ENCODE measurements around the gene CUBN.
"Not testable (repeated sequence)": the region's sequence is repeated elsewhere in the genome, so short reads cannot be mapped to it uniquely, and the experiment has no call there.

Gene CUBN

DNA sequence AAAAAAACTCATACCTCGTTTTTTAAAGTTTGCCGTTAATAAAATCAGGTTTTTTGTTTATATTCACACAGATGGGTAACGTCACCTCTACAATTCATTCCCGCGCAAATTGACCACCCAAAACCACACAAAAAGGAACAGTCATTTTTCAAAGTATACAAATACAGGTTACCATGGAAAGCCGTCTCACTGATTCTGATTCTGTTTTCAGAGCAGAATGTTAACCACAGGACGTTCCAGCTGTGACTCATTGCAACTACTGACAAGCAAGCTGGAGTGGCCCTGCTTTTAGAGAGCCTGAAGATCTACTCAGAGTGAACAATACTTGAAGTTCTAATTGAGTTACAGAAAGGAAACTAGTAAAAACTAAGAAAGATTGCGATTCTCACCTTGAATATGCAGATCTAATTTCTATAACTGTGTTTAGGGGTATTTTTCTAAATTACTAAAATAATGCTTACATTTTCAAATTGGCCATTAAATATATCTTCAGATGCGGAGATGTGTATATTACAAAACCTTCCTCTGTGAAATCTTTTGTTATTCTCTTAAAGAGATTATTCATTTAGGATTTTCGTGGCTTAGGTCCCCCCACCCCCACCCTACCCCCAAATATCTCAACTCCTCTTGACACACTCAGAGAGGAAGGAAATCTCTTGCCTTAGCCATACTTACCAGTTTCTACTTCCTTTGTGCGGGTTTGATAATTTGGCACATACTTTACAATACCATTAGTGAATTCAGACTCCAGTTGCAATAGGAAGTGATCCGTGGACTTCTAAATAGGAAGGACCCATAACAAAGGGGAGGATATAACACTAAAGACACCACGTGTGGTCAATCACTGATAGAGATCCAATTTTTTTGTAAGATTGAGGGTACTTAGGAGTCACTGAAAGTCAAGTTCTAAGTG, 106.0 kb downstream of the CUBN start:
- no peaks in the 10 kb centered on the region for H3K9me3 ChIP-seq (ENCODE audit: low read depth, low read length)
- TF ChIP-seq POLR2AphosphoS5 (IDR thresholded peaks at IDR 0.05; ENCODE audit: borderline replicate concordance, low read depth, low read length) (no peak), FOXP2 (optimal IDR thresholded peaks at IDR 0.05; ENCODE audit: control extremely low read depth, extremely low read length, insufficient read depth) (no peak), EZH2 (IDR thresholded peaks at IDR 0.05) (no peak)
- H3K36me3 ChIP-seq (ENCODE audit: insufficient read depth, low read length), result no peaks in the 10 kb centered on the region
- H3K27ac ChIP-seq, result peak overlapping the region; percentile 54; the same call in 1 of the 2 replicates
- peak overlapping the region; percentile 45; the same call in 1 of the 2 replicates for H3K4me3 ChIP-seq
- no peak for DNase-seq (ENCODE audit: low read depth, low spot score)
- H3K9ac ChIP-seq (ENCODE audit: insufficient read length), result no peak overlapping the region

DNA sequence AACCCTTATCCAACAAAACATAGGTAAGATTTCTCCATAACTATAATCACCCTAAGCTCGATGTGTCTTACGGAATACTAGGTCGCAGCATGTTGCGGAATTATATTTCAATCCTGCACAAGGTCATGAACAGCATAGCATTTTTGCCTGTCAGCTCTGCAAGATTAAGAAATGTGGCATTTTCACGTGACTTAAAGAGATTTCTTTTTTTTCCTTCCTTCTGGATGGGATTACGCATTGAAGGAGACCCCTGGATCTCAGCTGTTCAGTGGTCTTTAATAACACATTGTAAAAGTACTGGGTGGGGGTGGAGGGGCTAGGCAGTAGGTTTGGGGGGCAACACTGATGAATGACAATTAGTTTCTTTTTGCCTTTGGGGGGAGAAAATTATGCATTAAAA, 106.7 kb downstream of the CUBN start:
- Histone ChIP-seq H3K9ac (ENCODE audit: insufficient read length) (no peak overlapping the region), H3K27ac (no peak overlapping the region), H3K36me3 (ENCODE audit: insufficient read depth, low read length) (no peaks in the 10 kb centered on the region), H3K4me3 (no peak overlapping the region), H3K9me3 (ENCODE audit: low read depth, low read length) (no peaks in the 10 kb centered on the region)
- DNase-seq (ENCODE audit: low read depth, low spot score), result no peak
- TF ChIP-seq POLR2AphosphoS5 (IDR thresholded peaks at IDR 0.05; ENCODE audit: borderline replicate concordance, low read depth, low read length), result no peak; the same call in 1 of the 2 replicates
- no peak for TF ChIP-seq EZH2 (IDR thresholded peaks at IDR 0.05)
- no peak for TF ChIP-seq FOXP2 (optimal IDR thresholded peaks at IDR 0.05; ENCODE audit: control extremely low read depth, extremely low read length, insufficient read depth)

DNA sequence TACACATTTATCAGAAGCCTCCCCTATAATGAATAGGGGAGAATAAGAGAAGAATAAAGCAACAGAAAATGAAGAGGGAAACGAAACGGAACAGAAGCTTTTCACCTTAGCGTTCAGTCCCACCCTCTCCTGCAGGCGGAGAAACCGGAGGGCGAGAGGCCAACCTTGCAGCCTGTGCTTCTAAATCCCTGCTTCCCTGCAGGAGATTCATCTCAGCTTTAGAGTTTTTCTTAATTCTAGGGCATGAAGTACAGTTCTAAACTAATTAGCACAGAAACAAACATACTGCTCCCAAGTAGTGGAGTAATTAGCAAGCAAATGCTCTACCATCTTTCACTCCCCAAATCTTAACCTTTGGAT, 107.2 kb downstream of the CUBN start:
- H3K4me3 ChIP-seq, result no peak overlapping the region
- H3K9ac ChIP-seq (ENCODE audit: insufficient read length), result no peak overlapping the region
- H3K9me3 ChIP-seq (ENCODE audit: low read depth, low read length), result no peaks in the 10 kb centered on the region
- no peak for TF ChIP-seq EZH2 (IDR thresholded peaks at IDR 0.05)
- no peak for TF ChIP-seq FOXP2 (optimal IDR thresholded peaks at IDR 0.05; ENCODE audit: control extremely low read depth, extremely low read length, insufficient read depth)
- TF ChIP-seq POLR2AphosphoS5 (IDR thresholded peaks at IDR 0.05; ENCODE audit: borderline replicate concordance, low read depth, low read length), result no peak
- no peak for DNase-seq (ENCODE audit: low read depth, low spot score)
- H3K27ac ChIP-seq, result no peak overlapping the region; the same call in 1 of the 2 replicates
- H3K36me3 ChIP-seq (ENCODE audit: insufficient read depth, low read length), result no peaks in the 10 kb centered on the region

DNA sequence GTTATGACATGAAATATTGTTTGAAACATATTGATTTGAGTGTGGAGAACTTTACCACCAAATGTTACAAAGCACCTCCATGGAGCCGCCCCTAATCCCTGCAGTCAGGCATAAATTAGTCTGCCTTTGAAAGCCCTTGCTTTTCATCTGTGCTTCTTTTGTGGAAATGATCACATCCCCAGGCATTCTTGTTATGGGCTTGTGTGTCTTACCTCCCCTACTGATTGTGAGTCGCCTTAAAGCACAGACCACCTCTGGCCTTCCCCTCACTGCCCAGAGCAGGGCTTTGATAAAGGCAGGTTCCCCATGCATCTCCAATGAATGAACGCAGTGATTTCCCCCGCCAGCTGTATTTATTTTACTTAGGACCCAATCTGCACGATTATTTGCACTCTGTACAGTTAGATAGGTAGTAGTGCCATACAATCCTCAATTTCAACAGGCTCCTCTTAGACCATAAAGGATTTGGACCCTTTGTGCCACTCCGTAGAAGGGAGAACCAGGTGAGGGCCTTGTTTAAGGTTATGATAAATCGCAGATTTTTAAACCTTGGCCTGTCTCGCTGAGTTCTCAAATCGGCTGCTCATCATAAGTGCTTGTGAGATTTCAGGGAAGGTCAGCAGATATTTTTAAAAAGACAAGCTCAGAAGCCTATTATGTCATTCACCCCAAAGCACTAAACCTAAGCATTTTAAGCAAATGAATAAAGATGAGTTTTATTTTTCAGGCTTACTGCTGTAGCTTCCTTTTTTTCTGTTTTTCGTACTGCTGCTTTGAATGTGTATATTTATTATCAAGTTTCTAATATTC, 107.8 kb downstream of the CUBN start:
- H3K4me3 ChIP-seq, result no peak overlapping the region
- H3K27ac ChIP-seq, result peak overlapping the region; percentile 25; the same call in 1 of the 2 replicates
- H3K9me3 ChIP-seq (ENCODE audit: low read depth, low read length), result no peaks in the 10 kb centered on the region
- H3K36me3 ChIP-seq (ENCODE audit: insufficient read depth, low read length), result no peaks in the 10 kb centered on the region
- DNase-seq (ENCODE audit: low read depth, low spot score), result no peak
- no peak overlapping the region for H3K9ac ChIP-seq (ENCODE audit: insufficient read length)
- TF ChIP-seq POLR2AphosphoS5 (IDR thresholded peaks at IDR 0.05; ENCODE audit: borderline replicate concordance, low read depth, low read length), result no peak

DNA sequence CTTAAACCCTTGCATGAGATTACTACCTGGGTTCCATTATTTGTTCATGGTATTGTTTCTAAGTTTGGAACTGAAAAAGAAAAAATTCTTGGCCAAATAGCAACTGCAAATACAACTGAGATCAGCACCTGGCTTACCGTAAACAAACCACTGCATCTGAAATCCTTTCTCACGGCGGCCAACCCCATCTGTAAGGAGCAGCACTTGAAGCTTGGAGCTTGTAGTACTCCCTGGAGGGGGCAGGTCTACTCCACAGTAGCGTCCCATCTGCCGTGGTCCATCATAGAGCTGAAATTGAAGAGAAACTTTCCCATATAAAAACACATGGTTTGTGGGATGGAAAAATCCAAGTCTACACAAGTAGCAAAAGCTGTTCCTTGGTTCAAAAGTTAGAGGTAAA, 109.9 kb downstream of the CUBN start:
- Histone ChIP-seq H3K9ac (ENCODE audit: insufficient read length) (no peak overlapping the region), H3K9me3 (ENCODE audit: low read depth, low read length) (no peaks in the 10 kb centered on the region), H3K36me3 (ENCODE audit: insufficient read depth, low read length) (no peaks in the 10 kb centered on the region), H3K27ac (no peak overlapping the region), H3K4me3 (no peak overlapping the region)
- TF ChIP-seq EZH2 (IDR thresholded peaks at IDR 0.05) (no peak), POLR2AphosphoS5 (IDR thresholded peaks at IDR 0.05; ENCODE audit: borderline replicate concordance, low read depth, low read length) (no peak), FOXP2 (optimal IDR thresholded peaks at IDR 0.05; ENCODE audit: control extremely low read depth, extremely low read length, insufficient read depth) (no peak)
- no peak for DNase-seq (ENCODE audit: low read depth, low spot score)

DNA sequence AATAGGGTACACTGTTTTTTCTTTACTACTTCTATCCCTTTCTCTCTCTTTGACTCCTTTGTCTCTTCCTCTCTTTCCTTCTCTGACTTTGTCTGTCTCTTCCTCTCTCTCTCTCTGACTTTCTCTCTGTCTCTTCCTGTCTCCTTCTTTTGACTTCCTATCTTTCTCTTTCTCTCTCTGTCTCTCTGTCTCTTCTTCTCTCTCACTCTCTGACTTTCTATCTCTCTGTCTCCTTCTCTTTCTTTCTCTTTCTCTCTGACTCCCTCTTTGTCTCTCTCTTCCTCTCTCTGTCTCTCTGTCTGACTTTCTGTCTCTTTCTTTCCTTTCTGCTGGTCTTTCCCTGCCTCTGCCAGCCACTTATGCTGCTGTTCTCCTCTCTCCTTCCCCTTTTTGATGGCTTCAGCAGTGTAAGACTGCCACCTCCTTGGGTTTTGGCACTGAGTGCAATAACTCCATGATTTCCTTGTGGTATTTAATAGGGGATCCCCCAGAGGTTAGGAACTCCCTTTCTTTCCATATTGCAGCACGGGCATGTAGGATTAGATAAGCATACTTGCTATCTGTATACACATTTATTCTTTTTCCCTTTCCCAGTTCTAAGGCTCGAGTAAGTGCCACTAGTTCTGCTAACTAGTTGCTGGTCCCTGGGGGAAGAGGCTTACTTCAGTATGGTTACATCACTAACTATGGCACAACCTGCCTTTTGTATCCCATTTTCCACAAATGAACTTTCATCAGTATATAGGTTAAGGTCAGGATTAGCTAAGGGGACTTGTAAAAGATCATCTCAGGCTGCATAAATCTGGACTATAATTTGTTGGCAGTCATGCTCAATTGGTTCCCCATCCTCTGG, 116.3 kb downstream of the CUBN start:
- not testable (repeated sequence) for DNase-seq (ENCODE audit: low read depth, low spot score); H3K27ac ChIP-seq; H3K9ac ChIP-seq (ENCODE audit: insufficient read length); H3K9me3 ChIP-seq (ENCODE audit: low read depth, low read length); H3K36me3 ChIP-seq (ENCODE audit: insufficient read depth, low read length); H3K4me3 ChIP-seq

DNA sequence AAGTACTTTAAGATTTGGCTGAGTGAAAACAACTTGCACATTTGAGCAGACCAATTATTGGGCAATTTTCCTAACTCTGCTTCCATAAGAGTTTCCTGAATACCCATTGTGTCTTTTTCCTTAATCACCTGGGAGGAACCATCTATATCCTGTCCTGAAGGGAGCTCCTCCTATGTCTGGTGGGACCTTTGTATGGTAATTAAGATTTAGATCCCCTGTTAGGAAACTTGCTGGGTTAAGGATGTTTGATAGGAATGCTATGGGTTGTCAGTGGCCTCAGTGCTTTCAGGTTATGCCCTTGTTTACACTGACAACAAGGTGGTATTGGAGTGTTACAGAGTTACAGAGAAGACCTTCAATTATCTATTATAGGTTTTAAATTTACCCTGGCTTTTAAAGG, 116.9 kb downstream of the CUBN start:
- not testable (repeated sequence) for H3K9ac ChIP-seq (ENCODE audit: insufficient read length); H3K36me3 ChIP-seq (ENCODE audit: insufficient read depth, low read length); DNase-seq (ENCODE audit: low read depth, low spot score); H3K27ac ChIP-seq; H3K9me3 ChIP-seq (ENCODE audit: low read depth, low read length); H3K4me3 ChIP-seq

DNA sequence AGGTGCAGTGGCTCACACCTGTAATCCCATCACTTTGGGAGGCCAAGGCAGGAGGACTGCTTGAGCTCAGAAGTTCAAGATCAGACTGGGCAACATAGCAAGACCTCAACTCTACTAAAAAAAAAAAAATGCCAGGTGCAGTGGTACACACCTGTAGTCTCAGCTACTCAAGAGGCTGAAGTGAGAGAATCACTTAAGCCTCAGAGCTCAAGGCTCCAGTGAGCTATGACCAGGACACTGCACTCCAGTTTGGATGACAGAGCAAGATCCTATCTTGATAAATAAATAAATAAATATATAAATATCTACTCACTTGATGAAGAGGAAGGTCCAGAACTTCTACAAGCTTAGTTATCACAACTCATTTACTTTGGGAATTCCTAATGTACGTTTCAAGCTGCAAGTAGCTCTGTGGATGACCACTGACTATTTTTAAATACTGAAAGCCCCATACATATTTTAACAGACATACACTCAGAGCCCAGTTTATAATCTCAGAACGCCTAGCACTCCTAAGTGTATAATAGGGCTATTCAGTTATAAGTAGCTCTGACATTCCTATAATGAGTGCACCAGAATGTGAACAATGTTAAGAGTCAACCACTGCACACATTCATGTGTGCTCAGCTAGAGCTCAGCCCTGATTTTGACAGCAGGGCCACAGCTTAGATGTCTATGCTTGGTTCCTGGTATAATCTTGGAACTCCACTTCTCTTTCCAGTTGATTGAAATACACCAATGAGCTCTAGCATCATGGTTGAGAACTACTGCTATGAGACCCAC, 119.1 kb downstream of the CUBN start:
- no peak overlapping the region for H3K27ac ChIP-seq
- no peaks in the 10 kb centered on the region for H3K9me3 ChIP-seq (ENCODE audit: low read depth, low read length)
- TF ChIP-seq EZH2 (IDR thresholded peaks at IDR 0.05), result no peak
- no peak for TF ChIP-seq POLR2AphosphoS5 (IDR thresholded peaks at IDR 0.05; ENCODE audit: borderline replicate concordance, low read depth, low read length)
- no peak for TF ChIP-seq FOXP2 (optimal IDR thresholded peaks at IDR 0.05; ENCODE audit: control extremely low read depth, extremely low read length, insufficient read depth)
- DNase-seq (ENCODE audit: low read depth, low spot score), result no peak
- H3K4me3 ChIP-seq, result no peak overlapping the region
- no peak overlapping the region for H3K9ac ChIP-seq (ENCODE audit: insufficient read length)
- no peaks in the 10 kb centered on the region for H3K36me3 ChIP-seq (ENCODE audit: insufficient read depth, low read length)

All from SK-N-MC (cell line).